Renal pelvis (tissue), 4 donors: Measurements from ENCODE around the gene AK2. TPM values are rescaled to one million over a fixed set of nuclear protein-coding genes. Genes with fewer than 3 reads are reported as not detected.
"Not testable (repeated sequence)": the region's sequence is repeated elsewhere in the genome, so short reads cannot be mapped to it uniquely, and the experiment has no call there.

Experiments used
- DNase-seq: peaks from one replicate; pipeline ENCODE4 v3.0.0-alpha.2; 2013
- polyA plus RNA-seq, 3 donors: library from polyadenylated mRNA; unstranded; fragments of 120-200 nt; gene quantifications; one replicate each; pipeline ENCODE4 v1.2.1, GENCODE V29; 2013; ENCODE audit not compliant: insufficient read length in 3 of 3

AK2 gene
- polyA plus RNA-seq, 3 donors: 206 to 247 (median 241) TPM

GRCh38 chr1:33031506-33031905 is 5.2 kb downstream of the AK2 start:
- DNase-seq: no peak

- no peak for DNase-seq
Observed at GRCh38 chr1:33030575-33030974, 6.1 kb downstream of the AK2 start.

GRCh38 chr1:33029921-33030320 is 6.8 kb downstream of the AK2 start:
- no peak for DNase-seq

GRCh38 chr1:33029209-33029608 is 7.5 kb downstream of the AK2 start:
- DNase-seq: no peak

- no peak for DNase-seq
Observed at GRCh38 chr1:33025761-33026160, 10.9 kb downstream of the AK2 start.

- DNase-seq: no peak
Observed at GRCh38 chr1:33025180-33025569, 11.5 kb downstream of the AK2 start.

GRCh38 chr1:33024430-33025179 is 12.1 kb downstream of the AK2 start:
- DNase-seq: not testable (repeated sequence)

GRCh38 chr1:33022650-33023200 is 14.0 kb downstream of the AK2 start:
- DNase-seq: no peak

- DNase-seq: no peak
Observed at GRCh38 chr1:33021567-33022431, 14.9 kb downstream of the AK2 start.

- DNase-seq: no peak
Observed at GRCh38 chr1:33018112-33018511, 18.6 kb downstream of the AK2 start.

GRCh38 chr1:33017175-33017574 is 19.5 kb downstream of the AK2 start:
- DNase-seq: no peak

- no peak for DNase-seq
Observed at GRCh38 chr1:33015216-33015615, 21.5 kb downstream of the AK2 start.

- no peak for DNase-seq
Observed at GRCh38 chr1:33014464-33015163, 22.1 kb downstream of the AK2 start.

- no peak for DNase-seq
Observed at GRCh38 chr1:33013791-33014190, 22.9 kb downstream of the AK2 start.

GRCh38 chr1:33012165-33012564 is 24.5 kb downstream of the AK2 start:
- no peak for DNase-seq

GRCh38 chr1:33010932-33011731 is 25.6 kb downstream of the AK2 start:
- no peak for DNase-seq

GRCh38 chr1:33009561-33009960 is 27.1 kb downstream of the AK2 start:
- no peak for DNase-seq

- DNase-seq: no peak
Observed at GRCh38 chr1:33008051-33008914, 28.4 kb downstream of the AK2 start.

- peak; percentile 41 for DNase-seq
Observed at GRCh38 chr1:33007190-33008050, 29.3 kb downstream of the AK2 start.
